Osteocyte (in vitro differentiated cells): ENCODE results near the gene CALHM5. TPM values are rescaled to one million over a fixed set of nuclear protein-coding genes. Genes with fewer than 3 reads are reported as not detected.

Experiments used
- DNase-seq: peaks from one replicate; pipeline ENCODE4 v3.0.0; 2021; ENCODE audit warnings: mixed read lengths; ENCODE audit not compliant: unreplicated experiment; ENCODE audit errors: extremely low spot score
- H3K27ac Mint-ChIP-seq: one replicate; pipeline ENCODE4 v1.8.0; 2021; ENCODE audit warnings: mild to moderate bottlenecking, mixed read lengths; ENCODE audit not compliant: unreplicated experiment
- H3K27me3 Mint-ChIP-seq: one replicate; pipeline ENCODE4 v1.8.0; 2021; ENCODE audit warnings: mixed read lengths; ENCODE audit not compliant: unreplicated experiment
- H3K36me3 Mint-ChIP-seq: one replicate; pipeline ENCODE4 v1.8.0; 2021; ENCODE audit warnings: mixed read lengths; ENCODE audit not compliant: unreplicated experiment
- H3K4me1 Mint-ChIP-seq: one replicate; pipeline ENCODE4 v1.8.0; 2021; ENCODE audit warnings: mixed read lengths; ENCODE audit not compliant: unreplicated experiment
- H3K4me3 Mint-ChIP-seq: one replicate; pipeline ENCODE4 v1.8.0; 2021; ENCODE audit warnings: mild to moderate bottlenecking, moderate library complexity, mixed read lengths; ENCODE audit not compliant: unreplicated experiment
- H3K9me3 Mint-ChIP-seq: one replicate; pipeline ENCODE4 v1.8.0; 2021; ENCODE audit warnings: mixed read lengths; ENCODE audit not compliant: unreplicated experiment
- total RNA-seq: library from RNA; stranded (reverse); gene quantifications from 2 replicates; pipeline ENCODE4 v1.2.1, GENCODE V29; 2021
- TF ChIP-seq, protein P1 (sequence below): fragments of 200-600 bp; sonication (generic); IDR thresholded peaks from 2 replicates; pipeline ENCODE4 v1.5.0; 2021; ENCODE audit warnings: antibody characterized with exemption, mild to moderate bottlenecking, moderate library complexity

CALHM5 gene
- total RNA-seq, 1 donor from 2014 or later: 4.9 TPM

DNA sequence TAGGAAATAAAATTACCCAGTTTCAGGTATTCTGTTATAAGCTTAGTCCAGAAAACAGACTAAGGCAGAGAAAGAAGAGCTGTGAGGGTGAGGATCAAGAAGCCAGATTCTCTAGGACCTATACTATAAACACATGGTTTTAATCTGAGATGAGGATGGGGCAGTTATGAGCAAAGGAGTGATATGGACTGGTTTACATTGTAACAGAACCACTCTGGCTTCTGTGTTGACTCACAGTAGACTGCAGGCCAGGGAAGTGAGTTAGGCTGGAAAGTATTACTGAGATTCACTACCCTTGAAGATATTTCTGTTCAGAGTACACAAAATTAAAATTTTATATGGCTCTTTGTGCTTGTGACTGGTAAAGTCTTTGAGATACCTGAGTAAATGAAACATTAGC, 56.7 kb downstream of the CALHM5 start:
- no peak for DNase-seq
- Mint-ChIP-seq H3K27me3 (peaks cover 22% of the 10 kb centered on the region), H3K36me3 (no peaks in the 10 kb centered on the region), H3K4me3 (no peak overlapping the region), H3K4me1 (peaks cover 22% of the 10 kb centered on the region), H3K9me3 (no peaks in the 10 kb centered on the region), H3K27ac (no peak overlapping the region)
- TF ChIP-seq, protein P1, sequence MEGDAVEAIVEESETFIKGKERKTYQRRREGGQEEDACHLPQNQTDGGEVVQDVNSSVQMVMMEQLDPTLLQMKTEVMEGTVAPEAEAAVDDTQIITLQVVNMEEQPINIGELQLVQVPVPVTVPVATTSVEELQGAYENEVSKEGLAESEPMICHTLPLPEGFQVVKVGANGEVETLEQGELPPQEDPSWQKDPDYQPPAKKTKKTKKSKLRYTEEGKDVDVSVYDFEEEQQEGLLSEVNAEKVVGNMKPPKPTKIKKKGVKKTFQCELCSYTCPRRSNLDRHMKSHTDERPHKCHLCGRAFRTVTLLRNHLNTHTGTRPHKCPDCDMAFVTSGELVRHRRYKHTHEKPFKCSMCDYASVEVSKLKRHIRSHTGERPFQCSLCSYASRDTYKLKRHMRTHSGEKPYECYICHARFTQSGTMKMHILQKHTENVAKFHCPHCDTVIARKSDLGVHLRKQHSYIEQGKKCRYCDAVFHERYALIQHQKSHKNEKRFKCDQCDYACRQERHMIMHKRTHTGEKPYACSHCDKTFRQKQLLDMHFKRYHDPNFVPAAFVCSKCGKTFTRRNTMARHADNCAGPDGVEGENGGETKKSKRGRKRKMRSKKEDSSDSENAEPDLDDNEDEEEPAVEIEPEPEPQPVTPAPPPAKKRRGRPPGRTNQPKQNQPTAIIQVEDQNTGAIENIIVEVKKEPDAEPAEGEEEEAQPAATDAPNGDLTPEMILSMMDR: no peak

DNA sequence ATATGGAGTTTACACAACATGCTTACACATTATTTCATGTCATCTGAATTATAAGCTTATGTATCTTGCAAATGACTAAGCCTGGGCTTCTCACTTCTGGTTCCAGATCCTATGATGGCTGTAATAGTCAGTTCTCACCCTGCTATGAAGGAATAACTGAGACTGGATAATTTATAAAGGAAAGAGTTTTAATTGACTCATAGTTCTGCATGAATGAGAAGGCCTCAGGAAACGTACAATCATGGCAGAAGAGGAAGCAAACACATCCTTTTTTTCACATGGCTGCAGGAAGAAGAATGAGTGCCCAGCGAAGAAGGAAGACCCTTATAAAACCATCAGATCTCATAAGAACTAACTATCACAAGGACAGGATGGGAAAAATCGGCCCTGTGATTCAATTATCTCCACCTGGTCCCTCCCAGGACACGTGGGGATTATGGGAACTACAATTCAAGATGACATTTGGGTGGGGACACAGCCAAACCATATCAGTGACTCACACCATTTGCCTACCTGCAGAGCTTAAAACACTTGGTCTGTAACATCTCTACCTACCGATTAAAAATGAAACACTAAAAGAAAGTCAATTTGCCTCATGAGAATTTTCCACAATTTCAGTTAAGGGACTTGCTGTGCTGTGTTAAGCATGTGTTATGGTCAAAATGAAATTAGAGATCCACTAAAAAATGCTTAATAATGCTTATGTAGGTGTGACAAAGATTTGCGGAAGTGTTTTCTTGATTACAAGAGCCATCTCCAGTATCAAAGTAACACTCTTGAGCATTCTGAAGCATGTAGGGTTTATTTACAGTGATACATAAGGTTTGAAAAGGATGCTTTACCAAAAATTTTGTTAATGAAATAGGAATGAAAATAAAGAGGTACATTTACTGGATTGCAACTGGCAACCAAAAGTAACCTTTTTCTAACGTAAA, 57.6 kb downstream of the CALHM5 start:
- DNase-seq: no peak
- Mint-ChIP-seq H3K27me3 (peaks cover 17% of the 10 kb centered on the region), H3K4me3 (no peak overlapping the region), H3K27ac (no peak overlapping the region), H3K9me3 (no peaks in the 10 kb centered on the region), H3K36me3 (peaks cover 2% of the 10 kb centered on the region), H3K4me1 (peaks cover 32% of the 10 kb centered on the region)
- TF ChIP-seq, protein P1: no peak

DNA sequence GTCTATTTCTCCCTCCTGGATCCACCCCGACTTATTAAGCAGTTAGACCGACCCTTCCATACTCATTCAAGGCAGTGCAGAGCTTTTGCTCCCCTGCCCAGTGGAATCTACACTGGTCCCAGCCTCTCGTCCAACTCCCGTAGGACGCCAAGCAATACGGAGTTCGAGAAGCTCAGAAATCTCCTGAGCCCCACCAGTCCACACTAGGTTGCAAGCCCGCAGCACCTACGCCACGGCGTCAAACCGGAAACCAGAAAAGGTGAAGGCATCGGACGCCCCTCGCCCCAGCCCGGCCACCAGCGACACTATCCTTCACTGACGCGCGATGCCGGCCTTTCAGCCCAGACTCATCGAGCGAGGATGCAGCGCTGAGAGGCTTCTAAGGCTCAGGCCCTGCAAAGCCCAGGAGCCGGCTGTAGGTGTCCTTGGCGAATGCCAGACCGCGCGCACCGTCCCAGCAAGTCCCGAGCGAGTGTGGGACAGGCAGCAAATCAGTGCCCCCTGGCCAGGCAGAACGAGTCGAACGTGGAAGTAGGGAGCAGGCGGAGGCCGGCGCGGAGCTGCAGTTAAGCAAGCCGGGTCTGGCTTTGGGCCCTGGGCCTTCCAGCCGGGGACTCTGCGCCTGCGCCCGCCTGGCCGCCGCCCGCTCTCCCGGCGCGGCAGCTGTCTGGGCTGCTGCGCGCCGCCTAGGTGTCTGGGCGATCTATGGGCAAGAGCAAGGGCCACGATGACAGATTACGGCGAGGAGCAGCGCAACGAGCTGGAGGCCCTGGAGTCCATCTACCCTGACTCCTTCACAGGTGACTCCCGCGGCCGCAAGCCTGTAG, 59.6 kb downstream of the CALHM5 start, which contains the start of gene RWDD1:
TSS of gene RWDD1 (plus strand) at position 649 of the 827 bp plus-strand sequence. CDS start at position 728, 79 bp downstream.
- TF ChIP-seq, protein P1: peak; percentile 8
- H3K36me3 Mint-ChIP-seq: peaks cover 4% of the 10 kb centered on the region
- peak; percentile 100 for DNase-seq
- H3K27ac Mint-ChIP-seq: peak within 1 kb of the TSS; percentile 98
- H3K4me3 Mint-ChIP-seq: peak within 1 kb of the TSS; percentile 99
- H3K27me3 Mint-ChIP-seq: peaks cover 10% of the 10 kb centered on the region
- peaks cover 35% of the 10 kb centered on the region for H3K4me1 Mint-ChIP-seq
- H3K9me3 Mint-ChIP-seq: no peaks in the 10 kb centered on the region

DNA sequence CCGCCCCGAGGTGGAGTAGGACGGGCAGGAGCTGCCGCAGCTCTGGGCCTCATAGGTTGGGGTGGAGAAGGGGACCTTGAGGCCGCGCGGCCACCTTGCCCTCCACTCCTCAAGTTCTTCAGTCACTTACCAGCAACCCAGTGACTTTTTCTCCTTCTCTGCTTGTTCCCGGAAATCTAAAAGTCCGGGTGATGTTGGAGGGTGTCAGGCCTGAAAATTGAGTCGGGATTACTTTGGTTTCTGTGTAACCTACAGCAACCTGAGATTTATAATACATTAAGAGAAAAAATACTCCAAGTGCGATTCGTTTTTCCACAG, 60.2 kb downstream of the CALHM5 start:
- H3K36me3 Mint-ChIP-seq: peaks cover 9% of the 10 kb centered on the region
- TF ChIP-seq, protein P1: no peak
- peak overlapping the region; percentile 99 for H3K4me3 Mint-ChIP-seq
- DNase-seq: no peak
- peaks cover 37% of the 10 kb centered on the region for H3K4me1 Mint-ChIP-seq
- peak overlapping the region; percentile 98 for H3K27ac Mint-ChIP-seq
- peaks cover 7% of the 10 kb centered on the region for H3K27me3 Mint-ChIP-seq
- no peaks in the 10 kb centered on the region for H3K9me3 Mint-ChIP-seq

DNA sequence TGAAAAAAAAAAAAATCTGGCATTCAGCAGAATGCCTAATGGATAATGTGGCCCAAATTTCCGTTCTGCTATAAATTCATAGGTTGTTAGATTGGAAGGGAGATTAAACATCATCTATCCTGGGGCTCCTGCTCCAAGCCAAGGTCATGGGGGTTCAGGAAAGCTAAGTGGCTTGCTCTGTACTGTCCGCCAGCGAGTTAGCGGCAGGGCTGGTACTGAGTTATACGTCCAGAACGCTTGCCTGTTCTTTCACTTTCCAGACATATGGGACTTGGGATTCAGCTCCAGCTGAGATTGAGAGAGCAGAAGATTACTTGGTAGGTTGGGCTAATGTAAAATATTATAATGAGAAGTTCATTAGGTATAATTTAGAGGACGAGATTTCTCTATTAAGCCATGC, 60.7 kb downstream of the CALHM5 start:
- peaks cover 9% of the 10 kb centered on the region for H3K36me3 Mint-ChIP-seq
- H3K9me3 Mint-ChIP-seq: no peaks in the 10 kb centered on the region
- H3K27ac Mint-ChIP-seq: peak overlapping the region; percentile 98
- peaks cover 37% of the 10 kb centered on the region for H3K4me1 Mint-ChIP-seq
- no peak for DNase-seq
- TF ChIP-seq, protein P1: no peak
- peaks cover 3% of the 10 kb centered on the region for H3K27me3 Mint-ChIP-seq
- H3K4me3 Mint-ChIP-seq: peak overlapping the region; percentile 99
